Neutrophil (primary cell): ENCODE data around the gene SLC5A3.

Experiments
- H3K27ac ChIP-seq: fragments of 200-600 bp; sonication (generic); 2 replicates; pipeline ENCODE4 v1.5.1; 2016; ENCODE audit warnings: mild to moderate bottlenecking, moderate library complexity
- H3K27me3 ChIP-seq: fragments of 200-600 bp; sonication (generic); 2 replicates; pipeline ENCODE4 v1.6.0; 2016; ENCODE audit warnings: mild to moderate bottlenecking
- H3K36me3 ChIP-seq: fragments of 200-600 bp; sonication (generic); 2 replicates; pipeline ENCODE4 v1.5.1; 2017
- H3K4me1 ChIP-seq, 2 experiments: fragments of 200-600 bp in 1 of 2; sonication (generic) in 1 of 2; 1 replicate in 1 of 2; 2 replicates in 1 of 2; pipeline versions ENCODE4 v1.5.1 to v1.6.1; 2013 to 2016; ENCODE audit warnings: low read depth in 1 of 2, low read length in 1 of 2, mild to moderate bottlenecking in 1 of 2, moderate library complexity in 1 of 2; ENCODE audit not compliant: control insufficient read depth in 1 of 2, insufficient read depth in 1 of 2
- H3K4me3 ChIP-seq, 2 experiments: fragments of 200-600 bp in 1 of 2; sonication (generic) in 1 of 2; 1 replicate in 1 of 2; 2 replicates in 1 of 2; pipeline ENCODE4 v1.5.1; 2013 to 2016; ENCODE audit warnings: low read depth in 1 of 2, low read length in 1 of 2, mild to moderate bottlenecking in 1 of 2, moderate library complexity in 1 of 2
- H3K9me3 ChIP-seq: fragments of 200-600 bp; sonication (generic); 2 replicates; pipeline ENCODE4 v1.5.1; 2016
- TF ChIP-seq, protein P1 (sequence below): fragments of 200-600 bp; sonication (generic); IDR thresholded peaks from 2 replicates; pipeline ENCODE4 v1.5.1; 2016; ENCODE audit warnings: antibody characterized with exemption

SLC5A3 gene

DNA sequence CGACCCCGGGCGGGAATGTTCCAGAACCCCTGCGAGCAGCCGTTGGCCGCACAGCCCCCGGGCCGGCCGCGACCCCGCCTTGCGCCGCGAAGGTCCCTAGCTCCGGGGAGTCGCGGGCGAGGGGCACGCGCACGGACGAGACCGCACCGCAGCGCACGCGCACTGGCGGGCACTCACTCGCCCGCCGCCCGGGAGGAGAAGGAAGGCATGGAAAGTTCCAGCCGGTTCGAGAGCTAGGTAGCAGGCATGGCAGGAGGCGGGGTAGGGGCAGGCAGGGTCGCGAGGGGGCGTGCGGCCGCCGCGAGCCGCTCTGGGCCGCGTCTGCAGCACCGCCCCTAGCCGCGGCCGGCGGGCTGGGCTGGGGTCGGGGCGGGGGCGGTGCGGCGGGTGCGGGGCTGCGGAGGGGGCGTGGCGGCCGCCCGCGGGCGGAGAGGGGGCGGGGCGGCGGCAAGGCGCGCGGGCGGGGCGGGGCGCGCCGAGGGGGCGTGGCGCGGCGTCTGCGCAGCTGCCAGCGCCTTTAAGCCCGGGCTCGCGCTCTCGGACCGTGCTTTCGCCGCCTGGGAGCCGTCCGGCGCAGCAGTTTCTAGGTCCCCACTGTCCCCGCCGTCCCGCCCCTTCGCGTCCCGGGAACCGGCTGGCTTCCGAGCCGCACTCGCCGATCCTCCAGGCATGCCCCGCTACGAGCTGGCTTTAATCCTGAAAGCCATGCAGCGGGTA lies at the start of gene SLC5A3, which contains the start of gene MRPS6:
SLC5A3 (plus strand) TSS at position 547 of the 717 bp plus-strand sequence. CDS start 21,621 bp downstream, outside the sequence.
MRPS6 (plus strand) TSS at position 547 of the 717 bp plus-strand sequence; CDS start at position 670, 123 bp downstream.
- peaks cover 7% of the 10 kb centered on the region for H3K27me3 ChIP-seq
- no peaks in the 10 kb centered on the region for H3K9me3 ChIP-seq
- TF ChIP-seq, protein P1, sequence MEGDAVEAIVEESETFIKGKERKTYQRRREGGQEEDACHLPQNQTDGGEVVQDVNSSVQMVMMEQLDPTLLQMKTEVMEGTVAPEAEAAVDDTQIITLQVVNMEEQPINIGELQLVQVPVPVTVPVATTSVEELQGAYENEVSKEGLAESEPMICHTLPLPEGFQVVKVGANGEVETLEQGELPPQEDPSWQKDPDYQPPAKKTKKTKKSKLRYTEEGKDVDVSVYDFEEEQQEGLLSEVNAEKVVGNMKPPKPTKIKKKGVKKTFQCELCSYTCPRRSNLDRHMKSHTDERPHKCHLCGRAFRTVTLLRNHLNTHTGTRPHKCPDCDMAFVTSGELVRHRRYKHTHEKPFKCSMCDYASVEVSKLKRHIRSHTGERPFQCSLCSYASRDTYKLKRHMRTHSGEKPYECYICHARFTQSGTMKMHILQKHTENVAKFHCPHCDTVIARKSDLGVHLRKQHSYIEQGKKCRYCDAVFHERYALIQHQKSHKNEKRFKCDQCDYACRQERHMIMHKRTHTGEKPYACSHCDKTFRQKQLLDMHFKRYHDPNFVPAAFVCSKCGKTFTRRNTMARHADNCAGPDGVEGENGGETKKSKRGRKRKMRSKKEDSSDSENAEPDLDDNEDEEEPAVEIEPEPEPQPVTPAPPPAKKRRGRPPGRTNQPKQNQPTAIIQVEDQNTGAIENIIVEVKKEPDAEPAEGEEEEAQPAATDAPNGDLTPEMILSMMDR, result peak; percentile 9
- H3K27ac ChIP-seq, result peak within 1 kb of the TSS; percentile 86
- H3K4me1 ChIP-seq, result peaks cover 29 to 35% of the 10 kb centered on the region in 2 experiments
- H3K4me3 ChIP-seq, result peak within 1 kb of the TSS; percentile 73 to 81
- no peaks in the 10 kb centered on the region for H3K36me3 ChIP-seq

DNA sequence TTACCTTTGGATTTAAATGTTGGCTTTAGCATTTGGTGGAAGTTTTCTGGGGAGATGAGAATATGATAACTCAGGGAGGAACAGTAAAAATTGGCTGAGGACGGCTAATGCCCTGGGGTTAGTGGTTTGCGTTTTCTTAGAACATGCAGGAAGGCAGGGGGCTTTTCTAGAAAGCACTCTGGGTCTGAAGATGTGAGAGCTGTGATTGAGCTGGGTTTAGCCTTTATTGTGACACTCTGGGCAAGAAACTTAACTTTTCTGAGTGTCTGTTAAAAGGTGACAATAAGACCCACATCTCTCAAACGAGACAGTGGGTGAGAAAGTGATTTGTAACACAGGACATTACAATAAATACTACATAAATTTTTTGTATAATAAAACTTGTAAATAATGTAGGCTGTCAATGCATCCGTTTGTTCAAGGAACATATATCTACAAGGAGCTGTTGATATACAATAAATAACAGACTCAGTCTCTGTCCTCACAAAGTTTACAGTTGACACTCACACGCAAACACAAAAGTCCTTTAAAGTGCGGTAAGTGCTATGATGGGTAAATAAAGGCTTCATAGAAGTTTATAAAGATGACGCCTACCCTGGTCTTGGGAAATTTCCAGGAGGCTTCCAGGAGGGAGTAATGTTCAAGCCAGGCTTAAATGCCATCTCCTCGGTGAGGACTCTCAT lies 49.5 kb upstream of the SLC5A3 start:
- TF ChIP-seq, protein P1, result no peak
- Histone ChIP-seq H3K9me3 (no peaks in the 10 kb centered on the region), H3K36me3 (no peaks in the 10 kb centered on the region), H3K27me3 (no peaks in the 10 kb centered on the region), H3K4me3 (no peak overlapping the region), H3K27ac (no peak overlapping the region), H3K4me1 (peaks cover 10 to 29% of the 10 kb centered on the region in 2 experiments)

DNA sequence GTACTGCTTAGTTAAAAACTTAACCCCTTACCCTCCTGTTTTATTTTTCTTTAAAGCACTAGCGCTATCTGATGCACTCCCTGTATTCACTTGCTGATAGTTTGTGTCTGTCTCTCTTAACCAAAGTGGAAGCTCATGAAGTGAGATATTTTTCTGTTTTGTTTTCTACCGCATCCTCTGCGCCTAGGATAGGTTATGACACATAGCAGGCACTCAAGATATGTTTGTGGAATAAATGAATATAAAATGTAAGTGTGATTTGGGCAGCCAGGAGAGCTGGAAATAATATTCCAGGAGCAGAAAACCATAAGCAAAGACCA lies 49.0 kb upstream of the SLC5A3 start:
- H3K4me1 ChIP-seq, result peaks cover 10 to 29% of the 10 kb centered on the region in 2 experiments
- no peaks in the 10 kb centered on the region for H3K9me3 ChIP-seq
- TF ChIP-seq, protein P1, result no peak
- H3K27ac ChIP-seq, result no peak overlapping the region
- no peaks in the 10 kb centered on the region for H3K36me3 ChIP-seq
- H3K4me3 ChIP-seq, result no peak overlapping the region
- H3K27me3 ChIP-seq, result no peaks in the 10 kb centered on the region

DNA sequence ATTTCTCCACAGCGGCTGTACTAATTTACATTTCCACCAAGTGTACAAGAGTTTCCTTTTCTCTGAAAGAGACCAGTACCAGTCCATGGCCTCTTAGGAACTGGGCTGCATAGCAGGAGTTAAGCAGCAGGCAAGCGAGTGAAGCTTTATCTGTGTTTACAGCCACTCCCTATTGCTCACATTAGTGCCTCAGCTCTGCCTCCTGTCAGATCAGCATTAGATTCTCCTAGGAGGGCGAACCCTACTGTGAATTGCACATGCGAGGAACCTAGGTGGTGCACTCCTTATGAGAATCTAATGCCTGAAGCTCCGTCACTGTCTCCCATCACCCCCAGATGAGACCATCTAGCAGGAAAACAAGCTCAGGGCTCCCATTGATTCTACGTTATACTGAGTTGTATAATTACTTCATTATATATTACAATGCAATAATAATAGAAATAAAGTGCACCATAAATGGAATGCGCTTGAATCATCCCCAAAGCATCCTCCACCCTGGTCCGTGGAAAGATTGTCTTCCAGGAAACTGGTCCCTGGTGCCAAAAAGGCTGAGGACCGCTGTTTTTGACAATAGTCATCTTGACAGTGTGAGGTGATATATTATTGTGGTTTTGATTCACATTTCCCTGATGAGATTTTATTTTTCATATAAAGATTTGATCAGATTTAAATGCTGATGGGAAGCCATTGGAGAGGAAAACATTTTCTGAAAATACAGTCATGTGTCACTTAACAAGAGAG lies 45.5 kb upstream of the SLC5A3 start:
- Histone ChIP-seq H3K9me3 (no peaks in the 10 kb centered on the region), H3K4me3 (no peak overlapping the region), H3K4me1 (peaks cover 0 to 5% of the 10 kb centered on the region in 2 experiments), H3K27me3 (no peaks in the 10 kb centered on the region), H3K27ac (no peak overlapping the region), H3K36me3 (no peaks in the 10 kb centered on the region)
- TF ChIP-seq, protein P1, result no peak

DNA sequence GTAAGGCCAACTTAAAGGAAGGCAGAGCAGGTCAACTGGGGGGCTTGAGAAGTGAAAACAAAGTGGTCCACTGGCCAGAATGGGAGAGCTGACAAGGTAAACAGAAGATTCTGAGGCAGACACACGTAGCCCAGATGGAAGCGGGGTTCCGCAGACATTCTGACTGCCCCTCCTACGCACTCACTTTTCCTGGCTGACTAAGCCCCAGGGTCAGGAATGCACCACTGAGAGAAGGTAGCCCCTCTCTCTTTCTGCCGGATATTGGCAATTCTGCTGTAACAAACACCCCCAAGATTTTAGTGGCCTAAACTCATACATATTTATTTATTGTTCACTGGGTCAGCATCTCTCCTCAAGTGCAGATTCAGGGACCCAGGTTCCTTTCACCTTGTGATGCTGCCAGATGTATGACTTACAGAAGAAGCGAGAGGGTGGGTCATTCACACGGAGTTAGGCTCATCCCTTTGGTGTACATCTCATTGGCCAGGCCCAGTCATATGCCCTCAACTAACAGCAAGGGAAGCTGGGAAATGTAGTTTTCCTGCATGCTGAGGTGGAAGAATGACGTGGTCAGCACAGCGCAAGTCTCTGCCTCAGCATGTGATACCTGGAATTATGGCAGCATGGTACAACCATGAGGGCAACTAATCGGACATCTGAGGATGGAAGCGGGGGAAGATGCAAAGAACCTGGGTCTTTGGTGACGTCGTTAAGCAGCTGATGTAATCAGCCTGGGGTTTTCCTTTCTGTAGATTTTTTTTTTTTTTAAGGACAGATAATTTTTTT lies 43.4 kb upstream of the SLC5A3 start:
- Histone ChIP-seq H3K4me1 (no peaks in the 10 kb centered on the region), H3K27me3 (no peaks in the 10 kb centered on the region), H3K4me3 (no peak overlapping the region), H3K9me3 (no peaks in the 10 kb centered on the region), H3K36me3 (no peaks in the 10 kb centered on the region), H3K27ac (no peak overlapping the region)
- TF ChIP-seq, protein P1, result no peak
